K562 (cell line): Measurements from ENCODE around the gene SPEM3.

ENCODE experiments used
- ARNT ChIP-seq, 2 experiments: fragments of 450-650 bp; IDR thresholded peaks; 2 replicates each; pipeline ENCODE4 v1.6.1; 2016; ENCODE audit warnings: mild to moderate bottlenecking in 1 of 2
- BACH1 ChIP-seq: fragments of 200-800 bp; sonication (Bioruptor generic); IDR thresholded peaks from 2 replicates; pipeline ENCODE4 v1.6.1; 2016; ENCODE audit warnings: missing genetic modification characterization, missing compliant biosample characterization
- EP300 ChIP-seq: IDR thresholded peaks from 2 replicates; pipeline ENCODE4 v1.6.1; 2012; ENCODE audit warnings: low read length, improper control_type of control experiment
- KDM2B ChIP-seq: fragments of 250-450 bp; sonication (Bioruptor Pico); IDR thresholded peaks from 2 replicates; pipeline ENCODE4 v1.8.0; 2021; ENCODE audit warnings: mild to moderate bottlenecking, moderate library complexity
- POLR2AphosphoS2 ChIP-seq: IDR thresholded peaks from 2 replicates; pipeline ENCODE4 v1.6.1; 2012; ENCODE audit warnings: low read length, improper control_type of control experiment
- POLR2G ChIP-seq: fragments of 200-400 bp; formaldehyde crosslinking; IDR thresholded peaks from 2 replicates; pipeline ENCODE4 v1.6.1; 2017; ENCODE audit warnings: low read depth, mild to moderate bottlenecking, antibody characterized with exemption, low read length, moderate library complexity
- TCF3 ChIP-seq: sonication (generic); formaldehyde crosslinking; IDR thresholded peaks from 2 replicates; pipeline ENCODE4 v1.4.0; 2020; ENCODE audit warnings: mild to moderate bottlenecking, missing genetic modification reagents
- XRCC4 ChIP-seq: IDR thresholded peaks from one replicate; pipeline ENCODE4 v1.6.1; 2011; ENCODE audit not compliant: insufficient read depth, insufficient read length; ENCODE audit errors: extremely low read depth
- TF ChIP-seq, protein P1 (sequence below): sonication (generic); formaldehyde crosslinking; IDR thresholded peaks from 2 replicates; pipeline ENCODE4 v1.8.0; 2022; ENCODE audit warnings: mild to moderate bottlenecking, missing genetic modification reagents
- TF ChIP-seq, protein P2 (sequence below): fragments of 450-650 bp; IDR thresholded peaks from 2 replicates; pipeline ENCODE4 v1.7.1; 2018; ENCODE audit warnings: mild to moderate bottlenecking, low read depth; ENCODE audit not compliant: partially characterized antibody
- TF ChIP-seq, protein P3 (sequence below): sonication (generic); formaldehyde crosslinking; IDR thresholded peaks from 2 replicates; pipeline ENCODE4 v1.8.1; 2023; ENCODE audit warnings: mild to moderate bottlenecking, missing genetic modification reagents
- TF ChIP-seq, protein P4 (sequence below), 3 experiments: IDR thresholded peaks in 2 of 3; conservative IDR thresholded peaks in 1 of 3; 2 replicates each; pipeline ENCODE4 v1.5.1; 2011 to 2012; ENCODE audit warnings: low read length in 3 of 3, mild to moderate bottlenecking in 3 of 3, control low read depth in 2 of 3, improper control_type of control experiment in 1 of 3, inconsistent platforms in 1 of 3, low read depth in 1 of 3, mixed read lengths in 1 of 3, moderate library complexity in 1 of 3; ENCODE audit not compliant: insufficient read depth in 2 of 3

DNA sequence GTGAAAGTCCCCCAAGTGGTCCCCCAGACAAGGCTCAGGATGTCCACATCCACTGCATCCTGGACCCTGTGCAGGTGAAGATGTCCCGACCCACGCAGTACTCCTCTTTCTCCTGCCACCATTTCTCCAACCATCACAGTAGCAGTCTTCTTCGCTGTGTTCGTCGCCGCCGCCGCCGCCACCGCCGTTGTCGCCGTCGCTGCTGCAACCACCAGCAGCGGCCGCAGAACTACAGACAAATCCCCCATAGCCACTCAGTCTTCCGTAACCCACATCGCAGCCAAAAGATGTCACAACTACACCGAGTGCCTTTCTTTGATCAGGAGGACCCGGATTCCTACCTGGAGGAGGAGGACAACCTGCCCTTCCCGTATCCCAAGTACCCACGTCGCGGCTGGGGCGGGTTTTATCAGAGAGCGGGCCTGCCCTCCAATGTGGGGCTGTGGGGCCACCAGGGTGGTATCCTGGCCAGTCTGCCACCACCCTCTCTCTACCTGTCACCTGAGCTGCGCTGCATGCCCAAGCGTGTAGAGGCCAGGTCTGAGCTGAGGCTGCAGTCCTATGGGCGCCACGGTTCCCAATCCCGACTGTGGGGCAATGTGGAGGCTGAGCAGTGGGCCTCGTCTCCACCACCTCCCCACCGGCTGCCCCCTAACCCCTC lies 2.3 kb upstream of the SPEM3 start:
- TF ChIP-seq POLR2AphosphoS2 = no peak
- TF ChIP-seq, protein P1, sequence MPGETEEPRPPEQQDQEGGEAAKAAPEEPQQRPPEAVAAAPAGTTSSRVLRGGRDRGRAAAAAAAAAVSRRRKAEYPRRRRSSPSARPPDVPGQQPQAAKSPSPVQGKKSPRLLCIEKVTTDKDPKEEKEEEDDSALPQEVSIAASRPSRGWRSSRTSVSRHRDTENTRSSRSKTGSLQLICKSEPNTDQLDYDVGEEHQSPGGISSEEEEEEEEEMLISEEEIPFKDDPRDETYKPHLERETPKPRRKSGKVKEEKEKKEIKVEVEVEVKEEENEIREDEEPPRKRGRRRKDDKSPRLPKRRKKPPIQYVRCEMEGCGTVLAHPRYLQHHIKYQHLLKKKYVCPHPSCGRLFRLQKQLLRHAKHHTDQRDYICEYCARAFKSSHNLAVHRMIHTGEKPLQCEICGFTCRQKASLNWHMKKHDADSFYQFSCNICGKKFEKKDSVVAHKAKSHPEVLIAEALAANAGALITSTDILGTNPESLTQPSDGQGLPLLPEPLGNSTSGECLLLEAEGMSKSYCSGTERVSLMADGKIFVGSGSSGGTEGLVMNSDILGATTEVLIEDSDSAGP = no peak
- no peak for TF ChIP-seq BACH1 (tag)
- TF ChIP-seq POLR2G = no peak
- TF ChIP-seq, protein P2, sequence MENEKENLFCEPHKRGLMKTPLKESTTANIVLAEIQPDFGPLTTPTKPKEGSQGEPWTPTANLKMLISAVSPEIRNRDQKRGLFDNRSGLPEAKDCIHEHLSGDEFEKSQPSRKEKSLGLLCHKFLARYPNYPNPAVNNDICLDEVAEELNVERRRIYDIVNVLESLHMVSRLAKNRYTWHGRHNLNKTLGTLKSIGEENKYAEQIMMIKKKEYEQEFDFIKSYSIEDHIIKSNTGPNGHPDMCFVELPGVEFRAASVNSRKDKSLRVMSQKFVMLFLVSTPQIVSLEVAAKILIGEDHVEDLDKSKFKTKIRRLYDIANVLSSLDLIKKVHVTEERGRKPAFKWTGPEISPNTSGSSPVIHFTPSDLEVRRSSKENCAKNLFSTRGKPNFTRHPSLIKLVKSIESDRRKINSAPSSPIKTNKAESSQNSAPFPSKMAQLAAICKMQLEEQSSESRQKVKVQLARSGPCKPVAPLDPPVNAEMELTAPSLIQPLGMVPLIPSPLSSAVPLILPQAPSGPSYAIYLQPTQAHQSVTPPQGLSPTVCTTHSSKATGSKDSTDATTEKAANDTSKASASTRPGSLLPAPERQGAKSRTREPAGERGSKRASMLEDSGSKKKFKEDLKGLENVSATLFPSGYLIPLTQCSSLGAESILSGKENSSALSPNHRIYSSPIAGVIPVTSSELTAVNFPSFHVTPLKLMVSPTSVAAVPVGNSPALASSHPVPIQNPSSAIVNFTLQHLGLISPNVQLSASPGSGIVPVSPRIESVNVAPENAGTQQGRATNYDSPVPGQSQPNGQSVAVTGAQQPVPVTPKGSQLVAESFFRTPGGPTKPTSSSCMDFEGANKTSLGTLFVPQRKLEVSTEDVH = no peak
- no peak for TF ChIP-seq EP300
- no peak for TF ChIP-seq KDM2B (CRISPR knock-in tag)
- no peak for TF ChIP-seq ARNT (IDR thresholded peaks at IDR 0.05)
- TF ChIP-seq, protein P3, sequence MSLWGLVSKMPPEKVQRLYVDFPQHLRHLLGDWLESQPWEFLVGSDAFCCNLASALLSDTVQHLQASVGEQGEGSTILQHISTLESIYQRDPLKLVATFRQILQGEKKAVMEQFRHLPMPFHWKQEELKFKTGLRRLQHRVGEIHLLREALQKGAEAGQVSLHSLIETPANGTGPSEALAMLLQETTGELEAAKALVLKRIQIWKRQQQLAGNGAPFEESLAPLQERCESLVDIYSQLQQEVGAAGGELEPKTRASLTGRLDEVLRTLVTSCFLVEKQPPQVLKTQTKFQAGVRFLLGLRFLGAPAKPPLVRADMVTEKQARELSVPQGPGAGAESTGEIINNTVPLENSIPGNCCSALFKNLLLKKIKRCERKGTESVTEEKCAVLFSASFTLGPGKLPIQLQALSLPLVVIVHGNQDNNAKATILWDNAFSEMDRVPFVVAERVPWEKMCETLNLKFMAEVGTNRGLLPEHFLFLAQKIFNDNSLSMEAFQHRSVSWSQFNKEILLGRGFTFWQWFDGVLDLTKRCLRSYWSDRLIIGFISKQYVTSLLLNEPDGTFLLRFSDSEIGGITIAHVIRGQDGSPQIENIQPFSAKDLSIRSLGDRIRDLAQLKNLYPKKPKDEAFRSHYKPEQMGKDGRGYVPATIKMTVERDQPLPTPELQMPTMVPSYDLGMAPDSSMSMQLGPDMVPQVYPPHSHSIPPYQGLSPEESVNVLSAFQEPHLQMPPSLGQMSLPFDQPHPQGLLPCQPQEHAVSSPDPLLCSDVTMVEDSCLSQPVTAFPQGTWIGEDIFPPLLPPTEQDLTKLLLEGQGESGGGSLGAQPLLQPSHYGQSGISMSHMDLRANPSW (CRISPR knock-in tag) = no peak
- TF ChIP-seq TCF3 (CRISPR knock-in tag) = no peak
- TF ChIP-seq, protein P4, sequence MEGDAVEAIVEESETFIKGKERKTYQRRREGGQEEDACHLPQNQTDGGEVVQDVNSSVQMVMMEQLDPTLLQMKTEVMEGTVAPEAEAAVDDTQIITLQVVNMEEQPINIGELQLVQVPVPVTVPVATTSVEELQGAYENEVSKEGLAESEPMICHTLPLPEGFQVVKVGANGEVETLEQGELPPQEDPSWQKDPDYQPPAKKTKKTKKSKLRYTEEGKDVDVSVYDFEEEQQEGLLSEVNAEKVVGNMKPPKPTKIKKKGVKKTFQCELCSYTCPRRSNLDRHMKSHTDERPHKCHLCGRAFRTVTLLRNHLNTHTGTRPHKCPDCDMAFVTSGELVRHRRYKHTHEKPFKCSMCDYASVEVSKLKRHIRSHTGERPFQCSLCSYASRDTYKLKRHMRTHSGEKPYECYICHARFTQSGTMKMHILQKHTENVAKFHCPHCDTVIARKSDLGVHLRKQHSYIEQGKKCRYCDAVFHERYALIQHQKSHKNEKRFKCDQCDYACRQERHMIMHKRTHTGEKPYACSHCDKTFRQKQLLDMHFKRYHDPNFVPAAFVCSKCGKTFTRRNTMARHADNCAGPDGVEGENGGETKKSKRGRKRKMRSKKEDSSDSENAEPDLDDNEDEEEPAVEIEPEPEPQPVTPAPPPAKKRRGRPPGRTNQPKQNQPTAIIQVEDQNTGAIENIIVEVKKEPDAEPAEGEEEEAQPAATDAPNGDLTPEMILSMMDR (IDR thresholded peaks at IDR 0.05 in 2 of 3, conservative IDR thresholded peaks at IDR 0.05 in 1 of 3; ENCODE audit: insufficient read depth in 2 of 3, low read depth in 1 of 3, low read length in 3 of 3) = no peak
- TF ChIP-seq XRCC4 = no peak
